Mucosa of descending colon (tissue), 3 donors: ENCODE results near the gene PDCD11. TPM values are rescaled to one million over a fixed set of nuclear protein-coding genes. Genes with fewer than 3 reads are reported as not detected.
A peak's percentile ranks its signal among the peaks of the same experiment; 100 is the strongest.

Experiments used
- ATAC-seq: fragments of 200-7000 bp; cut with Tn5 transposase; one replicate; pipeline ENCODE4 v1.9.1; 2020; ENCODE audit warnings: mild to moderate bottlenecking, moderate library complexity
- DNase-seq, 3 donors: peaks; one replicate each; pipeline ENCODE4 v3.0.0-alpha.2; 2020
- H3K36me3 ChIP-seq: fragments of 200-600 bp; one replicate; pipeline ENCODE4 v1.8.0; 2021; ENCODE audit warnings: low read depth, mild to moderate bottlenecking
- H3K4me1 ChIP-seq: fragments of 200-600 bp; one replicate; pipeline ENCODE4 v1.8.0; 2021; ENCODE audit warnings: low read depth, mild to moderate bottlenecking
- H3K4me3 ChIP-seq: fragments of 200-600 bp; one replicate; pipeline ENCODE4 v1.8.0; 2021; ENCODE audit warnings: mild to moderate bottlenecking
- H3K9me3 ChIP-seq: fragments of 200-600 bp; one replicate; pipeline ENCODE4 v1.8.0; 2021; ENCODE audit warnings: mild to moderate bottlenecking
- CTCF ChIP-seq: fragments of 200-600 bp; IDR thresholded peaks from one replicate; pipeline ENCODE4 v1.8.0; 2022; ENCODE audit warnings: antibody characterized with exemption, mild to moderate bottlenecking
- intact Hi-C, 2 donors: fragments of 100-400 bp; cut with DNase I in 1 of 2; cut with micrococcal nuclease in 1 of 2; formaldehyde crosslinking; loops; one replicate each; pipeline versions ENCODE4 v1.11.0 to v1.11.1; 2022; cut with DNase I, micrococcal nuclease
- total RNA-seq, 3 donors: library from RNA; stranded (reverse); fragmentation: NEBNext Ultra II Directional in 2 of 3; extraction: Animal tissue kit (Norgen Biotek cat#: 25700) in 2 of 3; gene quantifications; one replicate each; pipeline versions ENCODE4 v1.2.1 to v1.2.4, GENCODE V29; 2021 to 2023
- donor health status: DM: no; HTN: no; CAD: no; lungs with moderate emphysema.
- donor health status: DM: no; HTN: no; CAD: no.
- donor health status: DM: no; HTN: yes; CAD: no.

PDCD11 gene
- total RNA-seq, 3 donors from 2014 or later, result 22.3 to 24.5 (median 22.7) TPM

DNA sequence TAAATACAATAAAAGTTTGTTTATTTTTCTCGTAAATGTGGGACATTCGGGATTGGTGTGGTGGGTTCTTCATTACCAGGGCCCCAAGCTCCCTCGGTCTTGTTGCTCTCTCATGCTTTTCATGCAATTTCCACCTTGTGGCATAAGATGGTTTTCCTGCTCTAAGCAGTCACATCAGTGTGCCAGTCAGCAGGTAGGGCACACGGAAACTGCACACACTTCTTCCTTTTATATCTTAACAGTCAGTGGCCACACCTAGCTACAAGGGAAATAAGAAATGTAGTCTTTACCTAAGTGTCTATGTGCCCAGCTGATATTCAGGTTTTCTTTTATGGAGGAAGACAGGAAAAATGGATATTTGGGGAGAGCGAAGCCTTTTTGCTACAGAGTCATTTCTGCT is 22.2 kb upstream of the PDCD11 start:
- H3K4me1 ChIP-seq, result peaks cover 8% of the 10 kb centered on the region
- no peak for TF ChIP-seq CTCF
- no peak overlapping the region for H3K4me3 ChIP-seq
- H3K9me3 ChIP-seq, result no peaks in the 10 kb centered on the region
- intact Hi-C loops, result no loop called here
- H3K36me3 ChIP-seq, result no peaks in the 10 kb centered on the region
- peak; percentile 97 for ATAC-seq
- peak in 1 of 3 donors; percentile 63 for DNase-seq

DNA sequence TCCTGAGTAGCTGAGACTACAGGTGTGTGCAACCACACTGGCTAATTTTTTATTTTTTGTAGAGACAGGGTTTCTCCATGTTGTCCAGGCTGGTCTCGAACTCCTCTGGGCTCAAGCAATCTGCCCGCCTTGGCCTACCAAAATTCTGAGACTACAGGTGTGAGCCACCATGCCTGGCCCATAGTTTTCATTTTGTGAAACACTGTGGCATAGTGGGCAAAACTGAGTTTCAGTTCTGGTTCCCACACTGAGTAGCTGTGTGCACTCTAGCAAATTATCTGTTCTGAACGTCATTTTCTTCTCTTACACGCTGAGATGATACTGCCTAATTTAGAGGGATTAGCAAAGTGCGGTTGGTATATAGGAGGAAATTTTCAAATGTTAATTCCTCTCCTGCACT is 13.7 kb upstream of the PDCD11 start:
- no peaks in the 10 kb centered on the region for H3K36me3 ChIP-seq
- ATAC-seq (no peak), DNase-seq (no peak)
- H3K4me1 ChIP-seq, result no peaks in the 10 kb centered on the region
- no peak overlapping the region for H3K4me3 ChIP-seq
- no peak for TF ChIP-seq CTCF
- intact Hi-C loops, result no loop called here
- no peaks in the 10 kb centered on the region for H3K9me3 ChIP-seq

DNA sequence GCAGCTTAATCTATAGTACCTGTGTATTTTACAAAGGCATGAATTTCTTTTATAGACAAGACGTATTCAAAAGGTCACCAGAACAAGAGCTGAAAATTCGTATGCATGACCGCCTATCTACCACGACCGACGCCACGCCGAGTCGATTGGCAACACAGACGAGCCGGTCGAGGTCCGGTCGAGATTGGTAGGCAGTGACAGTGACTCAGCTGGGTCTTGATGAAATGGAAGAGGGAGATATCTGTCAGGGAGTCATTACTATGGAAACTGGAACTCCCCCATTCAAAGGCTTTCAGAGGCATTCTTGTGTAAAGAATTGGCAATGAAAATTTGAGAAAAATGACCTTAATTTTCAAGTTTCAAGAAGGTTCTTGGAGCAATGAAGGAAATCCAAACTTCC is 2.2 kb upstream of the PDCD11 start:
- H3K4me1 ChIP-seq, result peaks cover 26% of the 10 kb centered on the region
- intact Hi-C loops, result no loop called here

DNA sequence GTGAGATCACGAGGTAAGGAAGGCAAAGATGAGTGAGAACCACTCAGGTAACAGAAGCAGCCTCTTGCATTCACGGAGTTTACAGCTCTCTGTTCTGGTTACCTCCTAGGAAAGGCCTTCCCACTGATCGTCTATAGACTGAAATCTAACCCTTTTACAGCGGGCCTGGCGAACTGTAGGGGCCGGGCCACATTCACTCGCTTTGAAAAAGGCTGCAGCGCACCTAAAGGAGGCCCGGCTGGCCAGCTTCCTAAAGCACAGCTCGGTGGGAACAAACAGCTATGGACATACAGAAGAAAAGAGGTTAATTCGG is 716 bp upstream of the PDCD11 start:
- H3K9me3 ChIP-seq, result no peaks in the 10 kb centered on the region
- DNase-seq (peak in 1 of 3 donors; percentile 35), ATAC-seq (peak; percentile 43)
- H3K4me1 ChIP-seq, result peaks cover 26% of the 10 kb centered on the region
- intact Hi-C loops, result no loop called here
- peak overlapping the region; percentile 92 for H3K4me3 ChIP-seq
- TF ChIP-seq CTCF, result no peak
- H3K36me3 ChIP-seq, result peaks cover 5% of the 10 kb centered on the region

More for the DNA sequence above, 2.2 kb upstream of the PDCD11 start:
- DNase-seq (no peak), ATAC-seq (no peak)
- Histone ChIP-seq H3K9me3 (no peaks in the 10 kb centered on the region), H3K36me3 (peaks cover 5% of the 10 kb centered on the region), H3K4me3 (no peak overlapping the region)
- TF ChIP-seq CTCF, result no peak

- Histone ChIP-seq H3K9me3 (no peaks in the 10 kb centered on the region), H3K4me3 (peak overlapping the region; percentile 92), H3K4me1 (peaks cover 26% of the 10 kb centered on the region), H3K36me3 (peaks cover 2% of the 10 kb centered on the region)
- no peak for TF ChIP-seq CTCF
- intact Hi-C loops, result no loop called here
- DNase-seq (no peak), ATAC-seq (peak; percentile 6)
Observed at GRCh38 chr10:103396789-103397087, 312 bp downstream of the PDCD11 start.

DNA sequence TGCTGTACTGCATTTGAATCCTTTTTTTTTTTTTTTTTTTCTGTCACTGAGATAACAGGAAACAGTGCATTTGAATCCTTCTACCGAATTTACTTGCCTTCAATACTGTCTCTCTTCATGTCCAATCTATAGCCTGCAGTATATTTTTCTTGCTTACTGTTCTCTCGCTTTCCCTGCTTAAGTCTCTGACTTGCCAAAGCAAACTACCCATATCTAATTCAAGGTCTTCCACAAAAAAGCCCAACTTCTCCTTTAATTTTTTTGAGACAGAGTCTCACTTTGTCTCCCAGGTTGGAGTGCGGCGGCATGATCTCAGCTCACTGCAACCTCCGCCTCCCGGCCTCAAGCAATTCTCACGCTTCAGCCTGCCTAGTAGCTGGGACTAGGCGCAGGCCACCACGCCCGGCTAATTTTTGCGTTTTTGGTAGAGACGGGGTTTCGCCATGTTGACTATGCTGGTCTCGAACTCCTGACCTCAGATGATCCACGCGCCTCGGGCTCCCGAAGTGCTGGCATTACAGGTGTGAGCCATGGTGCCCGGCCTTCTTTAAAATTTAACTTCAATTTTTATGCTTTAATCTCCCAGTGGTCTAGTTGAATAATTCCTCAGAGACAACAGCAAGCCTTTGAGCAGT is 882 bp downstream of the PDCD11 start:
- TF ChIP-seq CTCF, result no peak
- ATAC-seq (no peak), DNase-seq (peak in 1 of 3 donors; percentile 37)
- peaks cover 26% of the 10 kb centered on the region for H3K4me1 ChIP-seq
- no peaks in the 10 kb centered on the region for H3K9me3 ChIP-seq
- intact Hi-C loops, result no loop called here
- no peak overlapping the region for H3K4me3 ChIP-seq
- no peaks in the 10 kb centered on the region for H3K36me3 ChIP-seq
